ENCODE measurements around the gene TBC1D22A. TPM values are rescaled to one million over a fixed set of nuclear protein-coding genes. Genes with fewer than 3 reads are reported as not detected.

The TBC1D22A gene
- total and polyA plus RNA-seq, 9 of the 15 experiments (the other 6 are each of a cell fraction or from before 2014, with no cell fraction given), result 0.20 to 11.5 (median 5.2) TPM

DNA sequence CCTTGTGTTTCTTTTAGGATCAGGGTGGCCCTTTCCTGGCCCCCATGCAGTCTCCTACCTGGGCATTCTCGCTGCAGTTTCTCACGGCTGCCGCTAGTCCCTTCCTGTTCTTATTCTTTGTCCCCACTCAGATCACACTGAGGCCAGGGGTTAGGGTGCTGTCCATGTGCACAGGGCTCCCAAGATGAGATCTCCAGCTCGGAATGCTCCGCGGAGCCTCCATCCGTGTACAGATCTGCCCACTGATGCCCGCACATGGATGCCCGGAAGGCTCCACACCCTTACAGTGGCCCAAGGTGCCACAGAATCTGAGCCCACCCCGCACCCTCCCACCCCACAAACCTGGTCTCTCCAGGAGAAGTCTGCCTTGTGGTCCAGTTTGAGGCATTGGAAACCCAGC is 457.3 kb downstream of the TBC1D22A start (continued):
- TF ChIP-seq STAT5B (CRISPR knock-in tag; IDR thresholded peaks at IDR 0.05), result no peak

DNA sequence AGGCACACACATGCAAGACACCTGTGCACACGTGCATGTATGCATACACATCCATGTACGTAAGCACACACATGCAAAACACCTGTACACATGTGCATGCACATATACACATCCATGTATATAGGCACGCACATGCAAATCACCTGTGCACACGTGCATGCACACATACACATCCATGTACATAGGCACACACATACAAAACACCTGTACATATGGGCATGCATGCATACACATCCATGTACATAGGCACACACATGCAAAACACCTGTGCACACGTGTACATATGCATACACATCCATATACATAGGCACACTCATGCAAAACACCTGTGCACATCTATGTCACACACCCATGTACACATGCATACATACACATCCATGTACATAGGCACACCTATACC is 458.3 kb downstream of the TBC1D22A start:
- 4% methylated on average over 5 of the region's 5 CpGs for WGBS (ENCODE audit: insufficient coverage, low coverage, missing lambda C conversion rate)
- no TSS peak for BruUV-seq (replicated peaks)
- TF ChIP-seq NR1H2 (CRISPR knock-in tag; IDR thresholded peaks at IDR 0.05) (no peak), NFE2 (IDR thresholded peaks at IDR 0.05; ENCODE audit: low read depth) (no peak), ZFP30 (CRISPR knock-in tag; IDR thresholded peaks at IDR 0.05; ENCODE audit: borderline replicate concordance) (no peak), ZC3H4 (CRISPR knock-in tag; IDR thresholded peaks at IDR 0.05; ENCODE audit: borderline replicate concordance) (no peak), ARID1B (IDR thresholded peaks at IDR 0.05) (no peak), NR4A1 (CRISPR knock-in tag; IDR thresholded peaks at IDR 0.05) (no peak), NR4A1 (tag; IDR thresholded peaks at IDR 0.05) (no peak), HOXB6 (CRISPR knock-in tag; IDR thresholded peaks at IDR 0.05; ENCODE audit: borderline replicate concordance) (no peak), CREB5 (CRISPR knock-in tag; IDR thresholded peaks at IDR 0.05) (no peak), RFX7 (CRISPR knock-in tag; IDR thresholded peaks at IDR 0.05) (no peak), TAL1 (IDR thresholded peaks at IDR 0.05) (no peak), CEBPG (CRISPR knock-in tag; IDR thresholded peaks at IDR 0.05) (no peak), CEBPG (tag; conservative IDR thresholded peaks at IDR 0.05 in 1 of 2, IDR thresholded peaks at IDR 0.05 in 1 of 2) (no peak), ZKSCAN3 (CRISPR knock-in tag; IDR thresholded peaks at IDR 0.05) (no peak), TOE1 (IDR thresholded peaks at IDR 0.05; ENCODE audit: borderline replicate concordance) (no peak), TOE1 (CRISPR knock-in tag; IDR thresholded peaks at IDR 0.05; ENCODE audit: borderline replicate concordance, low read depth) (no peak), KLF16 (IDR thresholded peaks at IDR 0.05) (no peak), HLTF (IDR thresholded peaks at IDR 0.05) (no peak), ZBTB43 (CRISPR knock-in tag; IDR thresholded peaks at IDR 0.05) (no peak)
- TF ChIP-seq, protein P1, sequence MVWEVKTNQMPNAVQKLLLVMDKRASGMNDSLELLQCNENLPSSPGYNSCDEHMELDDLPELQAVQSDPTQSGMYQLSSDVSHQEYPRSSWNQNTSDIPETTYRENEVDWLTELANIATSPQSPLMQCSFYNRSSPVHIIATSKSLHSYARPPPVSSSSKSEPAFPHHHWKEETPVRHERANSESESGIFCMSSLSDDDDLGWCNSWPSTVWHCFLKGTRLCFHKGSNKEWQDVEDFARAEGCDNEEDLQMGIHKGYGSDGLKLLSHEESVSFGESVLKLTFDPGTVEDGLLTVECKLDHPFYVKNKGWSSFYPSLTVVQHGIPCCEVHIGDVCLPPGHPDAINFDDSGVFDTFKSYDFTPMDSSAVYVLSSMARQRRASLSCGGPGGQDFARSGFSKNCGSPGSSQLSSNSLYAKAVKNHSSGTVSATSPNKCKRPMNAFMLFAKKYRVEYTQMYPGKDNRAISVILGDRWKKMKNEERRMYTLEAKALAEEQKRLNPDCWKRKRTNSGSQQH (CRISPR knock-in tag; IDR thresholded peaks at IDR 0.05), result no peak

More for the DNA sequence above, 458.3 kb downstream of the TBC1D22A start:
- Histone ChIP-seq H2AFZ (ENCODE audit: low read depth, low read length) (no peak overlapping the region), H3K4me1 (replicated peaks in 1 of 2; ENCODE audit: control insufficient read depth in 2 of 2, insufficient read depth in 2 of 2, low read length in 2 of 2) (no peaks in the 10 kb centered on the region), H3K79me2 (ENCODE audit: control insufficient read depth, insufficient read depth, low read length) (no peaks in the 10 kb centered on the region), H3K9me1 (ENCODE audit: control insufficient read depth, insufficient read depth, low read length) (no peaks in the 10 kb centered on the region), H4K20me1 (replicated peaks; ENCODE audit: control insufficient read depth, insufficient read depth, low read length) (no peaks in the 10 kb centered on the region), H3K4me3 (no peak overlapping the region), H3K9me3 (replicated peaks; ENCODE audit: control insufficient read depth, insufficient read depth, low read depth, low read length) (no peaks in the 10 kb centered on the region), H3K27me3 (ENCODE audit: control insufficient read depth in 2 of 2, insufficient read depth in 2 of 2, low read length in 2 of 2) (peaks cover 0 to 10% of the 10 kb centered on the region in 2 experiments; a peak in 1 of 5 replicates), H3K4me2 (ENCODE audit: insufficient read depth, low read length) (no peak overlapping the region), H3K9ac (ENCODE audit: insufficient read depth in 1 of 2, low read depth in 2 of 2, low read length in 2 of 2) (no peak overlapping the region), H3K36me3 (ENCODE audit: control insufficient read depth, insufficient read depth, low read length) (no peaks in the 10 kb centered on the region), H3K27ac (ENCODE audit: extremely low read depth, low read depth, low read length) (no peak overlapping the region)
- ATAC-seq, result no peak
- FAIRE-seq, result no peak
- in situ Hi-C loops (cut with MboI) (no loop called here), intact Hi-C loops (cut with micrococcal nuclease) (no loop called here)
- ChIA-PET POLR2A (no interaction called here), CTCF (ENCODE audit: low intra/inter-chr PET ratio) (no interaction called here)
- DNase-seq (ENCODE audit: extremely low read depth in 1 of 4, low spot score in 3 of 4), result no peak

Measured in K562 (cell line).